ENCODE results near the gene PLAC1. TPM values are rescaled to one million over a fixed set of nuclear protein-coding genes. Genes with fewer than 3 reads are reported as not detected.

The PLAC1 gene
- total RNA-seq, 1 experiment from 2014 or later = 0.34 TPM

GRCh38 chrX:134653835-134654234 is 4.4 kb downstream of the PLAC1 start:
- H3K9me3 ChIP-seq (ENCODE audit: control insufficient read depth in 1 of 2, insufficient read depth in 1 of 2, low read depth in 1 of 2, low read length in 2 of 2) = no peaks in the 10 kb centered on the region
- no peak overlapping the region for H3K27ac ChIP-seq (ENCODE audit: low read depth, low read length)
- no peak overlapping the region for H3K9ac ChIP-seq (ENCODE audit: low read length)
- ATAC-seq (no peak), DNase-seq (ENCODE audit: low read depth, low spot score) (no peak)
- ChIA-PET CTCF (no interaction called here), RAD21 (ENCODE audit: low non-redundant PET in 1 of 2, low total read pairs in 2 of 2, uncharacterized antibody in 2 of 2, unreplicated experiment in 2 of 2) (no interaction called here), POLR2A (no interaction called here)
- no peak for TF ChIP-seq POLR2AphosphoS5 (IDR thresholded peaks at IDR 0.05; ENCODE audit: low read depth, low read length)
- TF ChIP-seq CEBPB (IDR thresholded peaks at IDR 0.05; ENCODE audit: low read depth) = no peak
- TF ChIP-seq ELF1 (IDR thresholded peaks at IDR 0.05; ENCODE audit: borderline replicate concordance, low read depth) = no peak
- no peak for TF ChIP-seq EZH2phosphoT487 (IDR thresholded peaks at IDR 0.05; ENCODE audit: borderline replicate concordance)
- TF ChIP-seq, protein P1, sequence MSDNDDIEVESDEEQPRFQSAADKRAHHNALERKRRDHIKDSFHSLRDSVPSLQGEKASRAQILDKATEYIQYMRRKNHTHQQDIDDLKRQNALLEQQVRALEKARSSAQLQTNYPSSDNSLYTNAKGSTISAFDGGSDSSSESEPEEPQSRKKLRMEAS (IDR thresholded peaks at IDR 0.05) = no peak
- TF ChIP-seq POLR2A (IDR thresholded peaks at IDR 0.05; ENCODE audit: borderline replicate concordance, extremely low read depth, insufficient read depth, insufficient read length) = no peak
- TF ChIP-seq SP1 (IDR thresholded peaks at IDR 0.05; ENCODE audit: low read depth) = no peak
- no peak for TF ChIP-seq ZNF274 (IDR thresholded peaks at IDR 0.05; ENCODE audit: low read depth, low read length)
- H4K20me1 ChIP-seq (ENCODE audit: insufficient read depth) = no peaks in the 10 kb centered on the region
- H3K9me2 ChIP-seq (ENCODE audit: insufficient read depth) = no peaks in the 10 kb centered on the region
- no peak overlapping the region for H2AFZ ChIP-seq (ENCODE audit: low read depth, low read length, poor library complexity, severe bottlenecking)
- no peak overlapping the region for H3K4me3 ChIP-seq (replicated peaks in 1 of 2; ENCODE audit: low read depth in 1 of 2, low read length in 2 of 2)
- no peaks in the 10 kb centered on the region for H3K27me3 ChIP-seq (ENCODE audit: insufficient read depth, low read length)
- intact Hi-C loops (cut with micrococcal nuclease) = no loop called here
- H3K4me2 ChIP-seq (ENCODE audit: low read length) = no peak overlapping the region
- H3K4me1 ChIP-seq (ENCODE audit: control insufficient read depth in 1 of 2, insufficient read depth in 2 of 2, low read length in 2 of 2) = no peaks in the 10 kb centered on the region
- H3K79me2 ChIP-seq (ENCODE audit: insufficient read depth, low read length) = no peaks in the 10 kb centered on the region
- H3K36me3 ChIP-seq (ENCODE audit: control insufficient read depth in 1 of 2, insufficient read depth in 2 of 2, low read length in 2 of 2) = no peaks in the 10 kb centered on the region
- no TSS peak for BruUV-seq (replicated peaks)

DNA sequence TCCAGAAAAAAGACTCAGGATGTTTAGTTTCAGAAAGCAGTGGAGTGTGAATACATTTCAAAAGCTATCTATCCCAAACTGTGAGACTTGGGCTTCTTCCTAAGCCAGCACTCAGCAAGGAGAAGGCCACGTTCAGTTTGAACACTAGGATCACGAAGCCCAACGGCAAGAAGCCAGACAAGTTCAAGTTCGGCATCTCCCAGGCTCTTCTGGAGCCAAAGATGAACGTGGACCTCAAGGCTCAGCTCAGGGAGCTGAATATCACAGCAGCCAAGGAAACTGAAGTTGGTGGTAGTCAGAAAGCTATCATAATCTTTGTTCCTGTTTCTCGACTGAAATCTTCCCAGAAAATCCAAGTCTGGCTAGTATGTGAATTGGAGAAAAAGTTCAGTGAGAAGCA is 7.6 kb downstream of the PLAC1 start:
- no TSS peak for BruUV-seq (replicated peaks)
- no peak for ATAC-seq
- Histone ChIP-seq H3K4me2 (ENCODE audit: low read length) (no peak overlapping the region), H3K79me2 (ENCODE audit: insufficient read depth, low read length) (no peaks in the 10 kb centered on the region), H3K27me3 (ENCODE audit: insufficient read depth, low read length) (no peaks in the 10 kb centered on the region), H3K9ac (ENCODE audit: low read length) (no peak overlapping the region), H3K27ac (ENCODE audit: low read depth, low read length) (no peak overlapping the region), H3K4me3 (replicated peaks in 1 of 2; ENCODE audit: low read depth in 1 of 2, low read length in 2 of 2) (no peak overlapping the region), H3K9me2 (ENCODE audit: insufficient read depth) (no peaks in the 10 kb centered on the region), H4K20me1 (ENCODE audit: insufficient read depth) (no peaks in the 10 kb centered on the region), H3K36me3 (ENCODE audit: control insufficient read depth in 1 of 2, insufficient read depth in 2 of 2, low read length in 2 of 2) (no peaks in the 10 kb centered on the region), H2AFZ (ENCODE audit: low read depth, low read length, poor library complexity, severe bottlenecking) (no peak overlapping the region), H3K4me1 (ENCODE audit: control insufficient read depth in 1 of 2, insufficient read depth in 2 of 2, low read length in 2 of 2) (no peaks in the 10 kb centered on the region), H3K9me3 (ENCODE audit: control insufficient read depth in 1 of 2, insufficient read depth in 1 of 2, low read depth in 1 of 2, low read length in 2 of 2) (no peaks in the 10 kb centered on the region)
- CTCF ChIA-PET = no interaction called here
- POLR2A ChIA-PET = no interaction called here
- no peak for TF ChIP-seq SIN3A (IDR thresholded peaks at IDR 0.05; ENCODE audit: low read depth)
- TF ChIP-seq, protein P2, sequence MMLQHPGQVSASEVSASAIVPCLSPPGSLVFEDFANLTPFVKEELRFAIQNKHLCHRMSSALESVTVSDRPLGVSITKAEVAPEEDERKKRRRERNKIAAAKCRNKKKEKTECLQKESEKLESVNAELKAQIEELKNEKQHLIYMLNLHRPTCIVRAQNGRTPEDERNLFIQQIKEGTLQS (IDR thresholded peaks at IDR 0.05) = no peak
- TF ChIP-seq EGR1 (IDR thresholded peaks at IDR 0.05; ENCODE audit: low read depth) = no peak
- TF ChIP-seq CEBPB (IDR thresholded peaks at IDR 0.05; ENCODE audit: low read depth) = no peak
- TF ChIP-seq, protein P1 (IDR thresholded peaks at IDR 0.05) = no peak
- TF ChIP-seq SRF (IDR thresholded peaks at IDR 0.05; ENCODE audit: low read depth) = no peak
- no peak for TF ChIP-seq FOSL1 (IDR thresholded peaks at IDR 0.05; ENCODE audit: low read depth)
- no peak for TF ChIP-seq POLR2AphosphoS5 (IDR thresholded peaks at IDR 0.05; ENCODE audit: low read depth, low read length)
- TF ChIP-seq, protein P3, sequence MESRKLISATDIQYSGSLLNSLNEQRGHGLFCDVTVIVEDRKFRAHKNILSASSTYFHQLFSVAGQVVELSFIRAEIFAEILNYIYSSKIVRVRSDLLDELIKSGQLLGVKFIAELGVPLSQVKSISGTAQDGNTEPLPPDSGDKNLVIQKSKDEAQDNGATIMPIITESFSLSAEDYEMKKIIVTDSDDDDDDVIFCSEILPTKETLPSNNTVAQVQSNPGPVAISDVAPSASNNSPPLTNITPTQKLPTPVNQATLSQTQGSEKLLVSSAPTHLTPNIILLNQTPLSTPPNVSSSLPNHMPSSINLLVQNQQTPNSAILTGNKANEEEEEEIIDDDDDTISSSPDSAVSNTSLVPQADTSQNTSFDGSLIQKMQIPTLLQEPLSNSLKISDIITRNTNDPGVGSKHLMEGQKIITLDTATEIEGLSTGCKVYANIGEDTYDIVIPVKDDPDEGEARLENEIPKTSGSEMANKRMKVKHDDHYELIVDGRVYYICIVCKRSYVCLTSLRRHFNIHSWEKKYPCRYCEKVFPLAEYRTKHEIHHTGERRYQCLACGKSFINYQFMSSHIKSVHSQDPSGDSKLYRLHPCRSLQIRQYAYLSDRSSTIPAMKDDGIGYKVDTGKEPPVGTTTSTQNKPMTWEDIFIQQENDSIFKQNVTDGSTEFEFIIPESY (IDR thresholded peaks at IDR 0.05; ENCODE audit: extremely low read depth, insufficient replicate concordance, low read length) = no peak
- RAD21 ChIA-PET (ENCODE audit: low non-redundant PET in 1 of 2, low total read pairs in 2 of 2, uncharacterized antibody in 2 of 2, unreplicated experiment in 2 of 2) = no interaction called here
- DNase-seq (ENCODE audit: low read depth, low spot score) = no peak
- intact Hi-C loops (cut with micrococcal nuclease) = no loop called here
